Breast epithelium (tissue), 3 donors: Measurements from ENCODE around the gene MPO.

Experiments
- CTCF ChIP-seq, 3 donors: fragments of 450-650 bp; IDR thresholded peaks; one replicate each; pipeline ENCODE4 v1.5.1; 2016 to 2017; ENCODE audit warnings: antibody characterized with exemption in 3 of 3, mild to moderate bottlenecking in 3 of 3, moderate library complexity in 3 of 3
- POLR2A ChIP-seq: fragments of 450-650 bp; IDR thresholded peaks from one replicate; pipeline ENCODE4 v1.6.1; 2016; ENCODE audit warnings: antibody characterized with exemption, mild to moderate bottlenecking, moderate library complexity

- TF ChIP-seq CTCF (IDR thresholded peaks at IDR 0.05) (no peak), POLR2A (no peak)
These were observed 9.1 kb upstream of the MPO start for GRCh38 chr17:58289869-58290268.
